ENCODE measurements around the gene F8A1. TPM values are rescaled to one million over a fixed set of nuclear protein-coding genes. Genes with fewer than 3 reads are reported as not detected.
"Not testable (repeated sequence)": the region's sequence is repeated elsewhere in the genome, so short reads cannot be mapped to it uniquely, and the experiment has no call there.

F8A1 gene
- 10 to 100 TPM; 11.0 to 14.1 TPM for total RNA-seq

- H3K4me1 Mint-ChIP-seq; H3K27me3 Mint-ChIP-seq; POLR2A ChIA-PET; H3K27ac Mint-ChIP-seq; H3K4me3 Mint-ChIP-seq; H3K9me3 Mint-ChIP-seq; CTCF ChIA-PET; DNase-seq; H3K36me3 Mint-ChIP-seq (ENCODE audit: low read depth): not testable (repeated sequence)
These were observed at the start of gene F8A1 for GRCh38 chrX:154886069-154886788. Gene F8A1 (plus strand): TSS chrX:154886355. CDS start chrX:154886375, 20 bp downstream.

DNA sequence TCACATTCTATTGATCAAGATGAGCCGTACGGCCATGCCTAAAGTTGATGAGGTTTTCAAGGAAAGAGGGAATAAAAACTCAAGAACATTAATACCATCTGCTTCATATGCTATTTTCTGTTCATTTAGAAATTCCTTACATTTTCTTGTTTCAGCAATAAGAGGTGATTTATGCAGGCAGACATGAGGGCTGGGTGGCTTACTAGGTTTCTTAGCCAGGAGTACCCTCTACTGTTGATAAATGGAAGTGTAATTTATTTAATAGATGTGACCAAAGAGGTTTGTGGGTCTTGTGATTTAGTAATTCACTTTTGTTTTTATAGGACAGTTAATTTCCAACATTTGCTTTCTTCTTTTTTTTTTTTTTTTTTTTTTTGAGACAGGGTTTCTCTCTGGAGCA, 45.3 kb upstream of the F8A1 start:
- CTCF ChIA-PET = interaction anchor here (0.9 to 1.1 kb wide), 2 partner anchors 12 to 42 kb away, joined by 3 read pairs; no protein-coding TSS in a partner anchor
- H3K27ac Mint-ChIP-seq = no peak overlapping the region

DNA sequence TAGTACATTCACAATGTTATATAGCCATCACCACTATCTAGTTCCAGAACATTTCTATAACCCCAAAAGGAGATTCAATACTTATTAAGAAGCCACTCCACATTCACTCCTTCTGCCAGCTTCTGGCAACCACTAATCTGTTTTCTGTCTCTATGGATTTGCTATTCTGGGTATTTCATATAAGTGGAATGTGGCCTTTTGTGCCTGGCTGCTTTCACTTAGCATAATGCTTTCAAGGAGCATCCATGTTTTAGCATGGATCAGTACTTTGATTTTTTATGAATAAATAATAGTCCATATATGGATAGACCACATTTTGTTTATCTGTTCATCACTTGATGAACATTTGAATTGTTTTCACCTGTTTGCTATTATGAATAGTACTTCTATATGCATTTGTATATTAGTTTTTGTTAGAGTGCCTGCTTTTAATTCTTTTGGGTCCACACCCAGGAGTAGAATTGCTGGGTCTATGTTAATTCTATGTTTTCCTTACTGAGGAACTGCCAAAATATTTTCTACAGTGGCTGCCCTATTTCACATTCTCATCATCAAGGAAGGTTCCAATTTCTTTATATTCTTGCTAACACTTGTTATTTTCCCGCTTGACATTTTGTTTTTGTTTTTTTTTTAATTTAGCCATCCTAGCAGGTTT, 35.1 kb upstream of the F8A1 start:
- H3K36me3 Mint-ChIP-seq (ENCODE audit: low read depth) = no peaks in the 10 kb centered on the region
- ChIA-PET POLR2A (no interaction called here), CTCF (no interaction called here)

More for the DNA sequence above, 45.3 kb upstream of the F8A1 start:
- POLR2A ChIA-PET = no interaction called here
- Mint-ChIP-seq H3K36me3 (ENCODE audit: low read depth) (no peaks in the 10 kb centered on the region), H3K4me1 (peaks cover 7% of the 10 kb centered on the region), H3K4me3 (no peak overlapping the region), H3K9me3 (no peaks in the 10 kb centered on the region), H3K27me3 (peaks cover 2% of the 10 kb centered on the region)
- peak; percentile 21 for DNase-seq

GRCh38 chrX:154855256-154855655, 30.9 kb upstream of the F8A1 start:
- no peaks in the 10 kb centered on the region for H3K36me3 Mint-ChIP-seq (ENCODE audit: low read depth)
- no peak overlapping the region for H3K27ac Mint-ChIP-seq
- H3K27me3 Mint-ChIP-seq = no peaks in the 10 kb centered on the region
- H3K9me3 Mint-ChIP-seq = no peaks in the 10 kb centered on the region
- H3K4me3 Mint-ChIP-seq = no peak overlapping the region
- H3K4me1 Mint-ChIP-seq = no peaks in the 10 kb centered on the region
- DNase-seq = no peak
- ChIA-PET CTCF (no interaction called here), POLR2A (no interaction called here)

More for the DNA sequence above, 35.1 kb upstream of the F8A1 start:
- no peaks in the 10 kb centered on the region for H3K27me3 Mint-ChIP-seq
- no peak overlapping the region for H3K4me3 Mint-ChIP-seq
- peaks cover 2% of the 10 kb centered on the region for H3K9me3 Mint-ChIP-seq
- no peaks in the 10 kb centered on the region for H3K4me1 Mint-ChIP-seq
- H3K27ac Mint-ChIP-seq = no peak overlapping the region
- DNase-seq = no peak

- H3K27ac Mint-ChIP-seq; POLR2A ChIA-PET; H3K4me1 Mint-ChIP-seq; H3K36me3 Mint-ChIP-seq (ENCODE audit: low read depth); DNase-seq; CTCF ChIA-PET; H3K4me3 Mint-ChIP-seq; H3K27me3 Mint-ChIP-seq: not testable (repeated sequence)
- H3K9me3 Mint-ChIP-seq = peaks cover 14% of the 10 kb centered on the region
These were observed 17.6 kb upstream of the F8A1 start for GRCh38 chrX:154868522-154868921.

DNA sequence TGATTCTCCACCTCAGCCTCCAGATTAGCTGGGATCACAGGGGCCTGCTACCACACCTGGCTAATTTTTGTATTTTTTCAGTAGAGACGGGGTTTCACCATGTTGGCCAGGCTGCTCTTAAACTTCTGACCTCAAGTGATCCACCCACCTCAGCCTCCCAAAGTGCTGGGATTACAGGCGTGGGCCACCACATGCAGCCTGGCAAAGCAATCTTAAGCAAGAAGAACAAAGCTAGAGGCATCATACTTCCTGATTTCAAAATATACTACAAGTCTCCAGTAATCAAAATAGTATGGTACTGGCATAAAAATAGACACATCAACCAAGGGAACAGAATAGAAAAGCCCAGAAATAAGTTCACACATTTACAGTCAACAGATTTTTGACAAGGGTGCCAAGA, 12.8 kb upstream of the F8A1 start:
- Mint-ChIP-seq H3K9me3 (peaks cover 9% of the 10 kb centered on the region), H3K36me3 (ENCODE audit: low read depth) (peaks cover 4% of the 10 kb centered on the region), H3K4me1 (no peaks in the 10 kb centered on the region), H3K27me3 (peaks cover 2% of the 10 kb centered on the region), H3K4me3 (no peak overlapping the region), H3K27ac (no peak overlapping the region)
- CTCF ChIA-PET = no interaction called here
- POLR2A ChIA-PET = no interaction called here
- DNase-seq = no peak

DNA sequence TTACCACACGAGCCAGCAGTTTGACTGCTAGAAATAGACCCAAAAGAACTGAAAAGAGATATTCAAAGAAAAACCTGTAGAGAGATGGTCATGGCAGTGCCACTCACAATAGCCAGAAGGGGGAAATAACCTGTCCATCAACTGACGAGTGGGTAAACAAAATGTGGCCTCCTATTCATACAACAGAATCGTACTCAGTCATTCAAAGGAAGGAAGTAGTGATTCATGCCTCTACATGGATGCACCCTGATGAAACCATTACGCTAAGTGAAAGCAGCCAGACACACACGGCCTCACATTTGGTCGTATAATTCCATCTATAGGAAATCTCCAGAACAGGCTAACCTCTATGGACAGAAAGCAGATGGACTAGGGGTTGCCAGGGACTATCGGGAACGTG, 2.1 kb upstream of the F8A1 start:
- POLR2A ChIA-PET; H3K27me3 Mint-ChIP-seq; H3K9me3 Mint-ChIP-seq; H3K27ac Mint-ChIP-seq; DNase-seq; H3K36me3 Mint-ChIP-seq (ENCODE audit: low read depth); H3K4me1 Mint-ChIP-seq; H3K4me3 Mint-ChIP-seq; CTCF ChIA-PET: not testable (repeated sequence)

DNA sequence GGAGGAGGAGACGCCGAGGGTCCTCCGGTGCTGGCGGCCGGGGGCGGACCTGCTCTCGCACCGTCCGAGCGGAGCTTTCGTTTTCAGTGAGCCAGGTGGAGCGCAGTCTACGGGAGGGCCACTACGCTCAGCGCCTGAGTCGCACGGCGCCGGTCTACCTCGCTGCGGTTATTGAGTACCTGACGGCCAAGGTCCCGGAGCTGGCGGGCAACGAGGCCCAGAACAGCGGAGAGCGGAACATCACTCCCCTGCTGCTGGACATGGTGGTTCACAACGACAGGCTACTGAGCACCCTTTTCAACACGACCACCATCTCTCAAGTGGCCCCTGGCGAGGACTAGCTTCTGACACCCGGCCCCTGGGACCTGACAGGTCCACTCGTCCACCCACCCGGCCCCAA, 1.1 kb upstream of the F8A1 start:
- H3K27me3 Mint-ChIP-seq; CTCF ChIA-PET; H3K4me3 Mint-ChIP-seq; H3K9me3 Mint-ChIP-seq; H3K4me1 Mint-ChIP-seq; POLR2A ChIA-PET; H3K27ac Mint-ChIP-seq; H3K36me3 Mint-ChIP-seq (ENCODE audit: low read depth); DNase-seq: not testable (repeated sequence)

- H3K4me1 Mint-ChIP-seq; H3K9me3 Mint-ChIP-seq; POLR2A ChIA-PET; H3K36me3 Mint-ChIP-seq (ENCODE audit: low read depth); H3K27ac Mint-ChIP-seq; H3K27me3 Mint-ChIP-seq; DNase-seq; H3K4me3 Mint-ChIP-seq; CTCF ChIA-PET: not testable (repeated sequence)
These were observed 606 bp upstream of the F8A1 start for GRCh38 chrX:154885549-154885948.

DNA sequence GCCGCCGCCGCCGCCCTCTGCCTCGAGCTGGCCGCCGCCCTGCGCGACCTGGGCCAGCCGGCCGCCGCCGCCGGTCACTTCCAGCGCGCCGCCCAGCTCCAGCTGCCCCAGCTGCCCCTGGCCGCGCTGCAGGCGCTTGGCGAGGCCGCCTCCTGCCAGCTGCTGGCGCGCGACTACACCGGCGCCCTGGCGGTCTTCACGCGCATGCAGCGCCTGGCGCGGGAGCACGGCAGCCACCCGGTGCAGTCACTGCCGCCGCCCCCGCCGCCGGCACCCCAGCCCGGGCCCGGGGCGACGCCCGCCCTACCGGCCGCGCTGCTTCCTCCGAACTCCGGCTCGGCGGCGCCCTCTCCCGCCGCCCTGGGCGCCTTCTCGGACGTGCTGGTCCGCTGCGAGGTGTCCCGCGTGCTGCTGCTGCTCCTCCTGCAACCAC, 650 bp downstream of the F8A1 start:
- H3K27me3 Mint-ChIP-seq; DNase-seq; POLR2A ChIA-PET; H3K27ac Mint-ChIP-seq; H3K4me1 Mint-ChIP-seq; H3K4me3 Mint-ChIP-seq; CTCF ChIA-PET; H3K9me3 Mint-ChIP-seq; H3K36me3 Mint-ChIP-seq (ENCODE audit: low read depth): not testable (repeated sequence)

- ChIA-PET POLR2A (no interaction called here), CTCF (no interaction called here)
- no peak overlapping the region for H3K27ac Mint-ChIP-seq
- no peaks in the 10 kb centered on the region for H3K36me3 Mint-ChIP-seq (ENCODE audit: low read depth)
- peaks cover 1% of the 10 kb centered on the region for H3K4me1 Mint-ChIP-seq
- H3K9me3 Mint-ChIP-seq = no peaks in the 10 kb centered on the region
- peaks cover 4% of the 10 kb centered on the region for H3K27me3 Mint-ChIP-seq
- no peak for DNase-seq
- H3K4me3 Mint-ChIP-seq = no peak overlapping the region
These were observed 5.0 kb downstream of the F8A1 start for GRCh38 chrX:154890990-154891639.

GRCh38 chrX:154892296-154892695, 6.1 kb downstream of the F8A1 start:
- Mint-ChIP-seq H3K4me3 (no peak overlapping the region), H3K36me3 (ENCODE audit: low read depth) (no peaks in the 10 kb centered on the region), H3K9me3 (no peaks in the 10 kb centered on the region), H3K27me3 (peaks cover 4% of the 10 kb centered on the region), H3K4me1 (peaks cover 3% of the 10 kb centered on the region), H3K27ac (no peak overlapping the region)
- CTCF ChIA-PET = no interaction called here
- DNase-seq = no peak
- POLR2A ChIA-PET = no interaction called here

DNA sequence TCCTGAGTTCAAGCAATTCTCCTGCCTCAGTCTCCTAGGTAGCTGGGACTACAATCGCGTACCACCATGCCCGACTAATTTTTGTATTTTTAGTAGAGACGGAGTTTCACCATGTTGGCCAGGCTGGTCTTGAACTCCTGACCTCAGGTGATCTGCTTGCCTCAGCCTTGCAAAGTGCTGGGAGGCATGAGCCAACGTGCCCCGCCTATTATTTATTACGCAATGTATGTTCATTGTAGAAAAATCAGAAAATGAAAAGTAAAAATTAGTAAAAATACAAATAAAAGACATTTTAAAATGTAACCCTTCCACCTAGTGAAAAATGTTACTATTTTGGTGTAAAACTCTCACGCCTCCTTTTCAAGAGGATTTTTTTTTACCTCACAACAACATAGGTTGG, 14.2 kb downstream of the F8A1 start:
- H3K27ac Mint-ChIP-seq = no peak overlapping the region
- CTCF ChIA-PET = no interaction called here
- H3K9me3 Mint-ChIP-seq = no peaks in the 10 kb centered on the region
- H3K36me3 Mint-ChIP-seq (ENCODE audit: low read depth) = no peaks in the 10 kb centered on the region
- peaks cover 7% of the 10 kb centered on the region for H3K4me1 Mint-ChIP-seq
- POLR2A ChIA-PET = no interaction called here
- no peak overlapping the region for H3K4me3 Mint-ChIP-seq
- peaks cover 25% of the 10 kb centered on the region for H3K27me3 Mint-ChIP-seq
- no peak for DNase-seq

GRCh38 chrX:154902408-154902807, 16.3 kb downstream of the F8A1 start:
- Mint-ChIP-seq H3K36me3 (ENCODE audit: low read depth) (no peaks in the 10 kb centered on the region), H3K4me3 (no peak overlapping the region), H3K4me1 (peaks cover 5% of the 10 kb centered on the region), H3K9me3 (no peaks in the 10 kb centered on the region), H3K27ac (no peak overlapping the region), H3K27me3 (peaks cover 33% of the 10 kb centered on the region)
- no peak for DNase-seq
- ChIA-PET CTCF (no interaction called here), POLR2A (no interaction called here)
